Muscle of leg (tissue), 11 donors: ENCODE results near the gene TMEM127. TPM values are rescaled to one million over a fixed set of nuclear protein-coding genes. Genes with fewer than 3 reads are reported as not detected.

Experiments
- DNase-seq: peaks from one replicate; pipeline ENCODE4 v3.0.0; 2013
- H3K27ac ChIP-seq: one replicate; pipeline ENCODE4 v1.5.1; 2013; ENCODE audit warnings: mild to moderate bottlenecking, low read length, control low read depth
- H3K27me3 ChIP-seq: one replicate; pipeline ENCODE4 v1.6.1; 2013; ENCODE audit warnings: low read length; ENCODE audit not compliant: control insufficient read depth, insufficient read depth
- H3K36me3 ChIP-seq: one replicate; pipeline ENCODE4 v1.6.1; 2013; ENCODE audit warnings: low read length; ENCODE audit not compliant: control insufficient read depth, insufficient read depth
- H3K4me1 ChIP-seq: one replicate; pipeline ENCODE4 v1.6.1; 2013; ENCODE audit warnings: low read length; ENCODE audit not compliant: control insufficient read depth, insufficient read depth
- H3K4me3 ChIP-seq: one replicate; pipeline ENCODE4 v1.5.1; 2013; ENCODE audit warnings: low read length, control low read depth
- H3K9me3 ChIP-seq: replicated peaks from 2 replicates; pipeline ENCODE4 v1.6.1; 2013; ENCODE audit warnings: low read depth, low read length; ENCODE audit not compliant: control insufficient read depth
- WGBS: methylation state at CpG from one replicate; pipeline ENCODE4 v1.1.5; 2013; ENCODE audit warnings: missing lambda C conversion rate; ENCODE audit not compliant: insufficient coverage; 5-methylcytosine and 5-hydroxymethylcytosine counted together
- polyA plus RNA-seq, 8 donors: library from polyadenylated mRNA; unstranded; fragments of 120-200 nt; gene quantifications; one replicate each; pipeline versions ENCODE4 v1.2.1 to v1.2.3, GENCODE V29; 2013; ENCODE audit warnings: inconsistent platforms in 1 of 8, low replicate concordance in 1 of 8; ENCODE audit not compliant: insufficient read length in 8 of 8, insufficient read depth in 1 of 8
- total RNA-seq: library from RNA; stranded (reverse); fragments of 120-200 nt; gene quantifications from one replicate; pipeline ENCODE4 v1.2.4, GENCODE V29; 2013

Gene TMEM127
- total and polyA plus RNA-seq, 9 donors = 11.0 to 31.2 (median 27.1) TPM

DNA sequence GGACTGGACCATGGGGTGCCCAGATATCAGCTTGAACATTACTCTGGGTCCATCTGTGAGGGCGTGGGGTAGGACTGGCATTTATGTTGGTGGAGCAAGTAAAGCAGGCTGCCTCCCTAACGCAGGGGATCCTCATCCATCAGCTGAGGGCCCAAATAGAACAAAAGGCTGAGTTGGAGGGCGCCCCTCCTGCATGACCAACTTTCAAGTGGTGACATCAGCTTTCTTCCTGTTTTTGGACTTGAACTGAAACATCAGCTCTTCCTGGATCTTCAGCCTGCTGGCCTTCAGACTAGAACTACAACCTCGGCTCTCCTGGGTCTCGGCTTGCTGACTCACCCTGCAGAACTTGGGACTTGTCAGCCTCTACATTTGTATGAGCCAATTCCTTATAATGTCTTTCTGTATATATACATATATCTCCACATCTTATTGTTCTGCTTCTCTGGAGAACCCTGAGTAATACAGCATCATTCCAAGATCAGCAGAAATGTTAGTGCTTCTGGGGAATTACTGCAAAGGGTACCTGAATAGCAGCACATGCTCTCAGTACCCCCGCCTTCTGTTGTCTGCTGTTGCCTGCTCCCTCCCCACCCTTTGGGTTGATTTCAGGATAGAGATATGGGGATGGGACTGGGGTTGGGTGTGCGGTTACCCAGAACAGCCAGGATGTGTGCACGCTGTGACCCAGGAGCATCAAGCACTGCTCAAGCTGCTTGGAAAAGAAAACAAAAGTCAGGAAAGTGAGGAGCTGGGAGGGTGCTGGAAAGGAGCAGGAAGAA is 20.0 kb downstream of the TMEM127 start:
- Histone ChIP-seq H3K9me3 (no peaks in the 10 kb centered on the region), H3K36me3 (peaks cover 14% of the 10 kb centered on the region), H3K27me3 (no peaks in the 10 kb centered on the region), H3K4me1 (peaks cover 30% of the 10 kb centered on the region), H3K4me3 (no peak overlapping the region), H3K27ac (no peak overlapping the region)
- 86% methylated on average over 5 of the region's 8 CpGs for WGBS
- DNase-seq = peak; percentile 53

DNA sequence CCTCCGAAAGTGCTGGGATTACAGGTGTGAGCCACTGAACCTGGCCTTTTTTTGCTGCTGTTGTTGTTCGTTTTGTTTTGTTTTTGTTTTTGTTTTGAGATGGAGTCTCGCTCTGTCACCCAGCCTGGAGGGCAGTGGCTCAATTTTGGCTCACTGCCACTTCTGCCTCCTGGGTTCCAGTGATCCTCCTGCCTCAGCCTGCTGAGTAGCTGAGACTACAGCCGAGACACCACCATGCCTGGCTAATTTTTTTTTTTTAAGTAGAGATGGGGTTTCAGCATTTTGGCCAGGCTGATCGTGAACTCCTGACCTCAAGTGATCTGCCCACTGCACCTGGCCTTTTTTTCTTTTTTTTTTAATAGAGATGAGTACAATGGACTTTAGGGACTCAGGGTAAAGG is 22.0 kb downstream of the TMEM127 start:
- 90% methylated on average over 3 of the region's 5 CpGs for WGBS

DNA sequence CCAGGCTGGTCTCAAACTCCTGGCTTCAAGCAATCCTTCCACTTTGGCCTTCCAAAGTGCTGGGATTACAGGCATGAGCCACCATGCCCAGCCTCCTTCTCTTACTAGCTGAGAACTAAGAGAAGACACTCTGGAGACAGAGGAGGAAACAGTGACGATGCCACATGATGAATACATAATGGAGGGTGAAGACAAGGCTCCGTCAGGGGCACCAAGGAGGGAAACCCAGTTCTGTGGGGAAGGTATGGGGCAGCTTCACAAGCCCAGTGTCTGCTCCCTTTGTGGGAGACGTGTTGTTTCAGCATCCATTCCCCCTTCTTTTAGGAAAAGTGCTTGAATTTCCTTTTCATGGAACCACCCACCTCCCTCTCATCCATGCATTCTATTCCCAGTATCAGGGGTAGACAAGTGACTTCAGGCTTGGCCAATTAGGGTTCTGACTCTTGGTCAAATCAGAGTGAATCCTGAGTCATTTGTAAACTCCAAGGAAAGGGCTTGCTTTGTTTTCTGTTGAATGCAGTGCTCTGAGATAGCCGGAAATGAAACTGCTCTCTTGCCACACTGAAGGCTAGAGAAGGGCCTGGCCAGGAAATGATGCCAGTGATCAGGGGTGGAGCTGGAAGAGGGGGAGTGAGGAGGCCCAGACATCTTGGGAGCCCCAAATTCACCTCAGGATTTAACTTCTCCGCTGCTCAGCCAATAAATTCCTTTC is 23.7 kb downstream of the TMEM127 start:
- DNase-seq = peak; percentile 73
- Histone ChIP-seq H3K27ac (peak overlapping the region; percentile 85), H3K27me3 (no peaks in the 10 kb centered on the region), H3K9me3 (no peaks in the 10 kb centered on the region), H3K4me1 (peaks cover 34% of the 10 kb centered on the region), H3K36me3 (peaks cover 17% of the 10 kb centered on the region), H3K4me3 (no peak overlapping the region)
- WGBS = 65% methylated on average over 2 of the region's 5 CpGs

More for the DNA sequence above, 22.0 kb downstream of the TMEM127 start:
- Histone ChIP-seq H3K27me3 (no peaks in the 10 kb centered on the region), H3K4me3 (no peak overlapping the region), H3K9me3 (no peaks in the 10 kb centered on the region), H3K27ac (no peak overlapping the region), H3K4me1 (peaks cover 36% of the 10 kb centered on the region), H3K36me3 (peaks cover 17% of the 10 kb centered on the region)
- DNase-seq = no peak

GRCh38 chr2:96241227-96241626 is 24.6 kb downstream of the TMEM127 start:
- DNase-seq = no peak
- Histone ChIP-seq H3K27me3 (no peaks in the 10 kb centered on the region), H3K9me3 (no peaks in the 10 kb centered on the region), H3K27ac (peak overlapping the region; percentile 53), H3K36me3 (peaks cover 10% of the 10 kb centered on the region), H3K4me3 (no peak overlapping the region), H3K4me1 (peaks cover 27% of the 10 kb centered on the region)
- 69% methylated on average over 2 of the region's 2 CpGs for WGBS

- WGBS = 75% methylated on average over 4 of the region's 9 CpGs
- Histone ChIP-seq H3K27ac (peak overlapping the region; percentile 53), H3K27me3 (no peaks in the 10 kb centered on the region), H3K4me1 (peaks cover 27% of the 10 kb centered on the region), H3K9me3 (no peaks in the 10 kb centered on the region), H3K36me3 (peaks cover 10% of the 10 kb centered on the region), H3K4me3 (no peak overlapping the region)
- peak; percentile 47 for DNase-seq
Measured at GRCh38 chr2:96240341-96241038, 25.3 kb downstream of the TMEM127 start.

DNA sequence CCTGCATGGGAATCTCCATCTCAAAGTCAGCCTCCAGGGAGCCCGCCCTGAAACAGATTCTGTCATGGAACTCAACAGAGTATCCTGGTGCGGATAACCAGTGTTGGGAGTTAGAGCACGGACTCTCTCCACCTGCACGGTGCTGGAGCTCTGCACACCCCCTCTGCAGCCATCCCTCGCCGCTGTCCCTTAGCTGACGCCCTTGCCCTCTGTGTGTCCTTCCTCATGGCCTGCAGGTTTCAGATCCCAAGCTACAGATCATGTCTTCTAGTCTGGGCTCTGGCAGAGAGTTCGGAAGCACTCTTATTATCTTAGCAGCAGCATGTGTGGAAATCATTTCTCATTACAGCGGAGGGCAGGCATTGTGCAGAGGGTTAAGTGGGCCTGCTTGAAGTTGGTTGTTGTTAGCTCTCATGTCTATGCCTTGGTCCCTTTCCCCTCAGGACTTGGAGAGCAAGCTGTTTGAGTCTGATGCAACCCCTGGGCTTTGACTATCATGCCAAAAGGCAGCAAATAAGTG is 26.0 kb downstream of the TMEM127 start:
- Histone ChIP-seq H3K36me3 (peaks cover 10% of the 10 kb centered on the region), H3K27ac (peak overlapping the region; percentile 35), H3K27me3 (no peaks in the 10 kb centered on the region), H3K4me3 (no peak overlapping the region), H3K9me3 (no peaks in the 10 kb centered on the region), H3K4me1 (peaks cover 27% of the 10 kb centered on the region)
- WGBS = 69% methylated on average over 7 of the region's 9 CpGs
- no peak for DNase-seq

DNA sequence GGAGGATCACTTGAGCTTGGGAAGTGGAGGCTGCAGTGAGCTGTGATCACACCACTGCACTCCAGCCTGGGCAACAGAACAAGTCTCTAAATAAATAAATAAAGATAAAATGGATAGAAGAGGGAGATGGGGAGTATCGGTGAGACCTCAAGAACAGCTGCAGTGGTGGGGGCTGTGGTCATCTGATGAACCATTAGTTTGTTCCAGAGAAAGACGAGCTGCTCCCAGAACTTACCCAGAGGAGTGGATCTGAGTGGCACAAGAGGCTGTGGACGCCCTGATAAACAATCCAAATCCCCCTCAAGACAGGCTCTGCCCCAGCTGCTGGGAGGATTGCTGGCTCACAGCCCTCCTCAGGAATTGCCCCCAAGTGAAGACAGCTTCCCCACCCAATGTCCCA is 26.7 kb downstream of the TMEM127 start:
- Histone ChIP-seq H3K4me3 (no peak overlapping the region), H3K27me3 (no peaks in the 10 kb centered on the region), H3K9me3 (no peaks in the 10 kb centered on the region), H3K4me1 (peaks cover 27% of the 10 kb centered on the region), H3K36me3 (peaks cover 10% of the 10 kb centered on the region), H3K27ac (no peak overlapping the region)
- 86% methylated on average over 2 of the region's 3 CpGs for WGBS
- no peak for DNase-seq

GRCh38 chr2:96238266-96238665 is 27.5 kb downstream of the TMEM127 start:
- 100% methylated on average over 2 of the region's 3 CpGs for WGBS
- peaks cover 27% of the 10 kb centered on the region for H3K4me1 ChIP-seq
- no peaks in the 10 kb centered on the region for H3K9me3 ChIP-seq
- H3K4me3 ChIP-seq = no peak overlapping the region
- DNase-seq = no peak
- H3K36me3 ChIP-seq = peaks cover 10% of the 10 kb centered on the region
- no peak overlapping the region for H3K27ac ChIP-seq
- H3K27me3 ChIP-seq = no peaks in the 10 kb centered on the region

- no CpG with 5 or more reads among the region's 1 CpG for WGBS
- H3K27me3 ChIP-seq = no peaks in the 10 kb centered on the region
- H3K27ac ChIP-seq = no peak overlapping the region
- H3K9me3 ChIP-seq = no peaks in the 10 kb centered on the region
- H3K36me3 ChIP-seq = peaks cover 10% of the 10 kb centered on the region
- no peak overlapping the region for H3K4me3 ChIP-seq
- peaks cover 24% of the 10 kb centered on the region for H3K4me1 ChIP-seq
- DNase-seq = no peak
Measured at GRCh38 chr2:96236882-96237281, 28.9 kb downstream of the TMEM127 start.

- DNase-seq = no peak
- Histone ChIP-seq H3K9me3 (no peaks in the 10 kb centered on the region), H3K27me3 (no peaks in the 10 kb centered on the region), H3K27ac (no peak overlapping the region), H3K4me3 (no peak overlapping the region), H3K4me1 (no peaks in the 10 kb centered on the region), H3K36me3 (no peaks in the 10 kb centered on the region)
- WGBS = 64% methylated on average over 3 of the region's 4 CpGs
Measured at GRCh38 chr2:96233880-96234316, 31.9 kb downstream of the TMEM127 start.
